ENCODE data around the gene G3BP2. TPM values are rescaled to one million over a fixed set of nuclear protein-coding genes. Genes with fewer than 3 reads are reported as not detected.

G3BP2 gene
- total and polyA plus RNA-seq, 2 of the 13 experiments (the other 11 are each of a cell fraction or from before 2014, with no cell fraction given): 51.7 to 179 TPM

DNA sequence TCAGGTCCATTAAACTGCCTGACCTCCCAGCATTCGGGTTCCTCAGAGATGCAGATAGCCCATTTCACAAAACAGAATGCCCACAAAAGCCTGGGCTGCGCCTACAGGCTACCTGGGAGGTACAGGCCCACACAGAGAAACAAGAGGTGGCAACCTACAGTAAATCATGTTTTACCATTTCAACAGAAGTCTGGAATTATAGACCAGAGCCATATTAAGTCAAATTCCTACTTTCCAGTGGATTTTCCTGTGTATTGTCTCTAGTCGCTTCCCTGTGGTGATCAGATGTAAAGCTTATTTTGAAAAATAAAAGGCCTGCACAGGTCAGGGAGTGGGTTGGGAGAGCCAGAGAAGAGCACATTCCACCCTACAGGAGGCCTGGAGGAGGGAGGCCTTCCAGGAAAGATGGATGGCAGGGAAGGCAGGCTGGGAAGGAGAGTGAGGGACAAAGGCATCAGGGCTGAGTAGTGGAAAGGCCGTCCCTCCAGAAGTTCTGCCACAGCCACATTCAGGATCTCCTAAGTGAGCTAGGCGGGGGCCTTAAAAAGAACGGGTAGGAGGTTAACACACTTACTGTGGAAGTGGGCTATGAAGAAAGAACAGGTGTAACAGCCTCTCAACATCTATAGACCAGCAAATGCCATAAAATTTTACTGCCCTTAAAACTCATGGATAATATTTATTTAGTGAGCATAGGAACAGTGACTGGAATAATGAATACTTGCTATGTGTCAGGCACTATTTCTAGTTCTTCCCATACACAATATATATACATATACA is 32.2 kb upstream of the G3BP2 start:
- FAIRE-seq: no peak
- Histone ChIP-seq H3K36me3 (replicated peaks in 1 of 2; ENCODE audit: control insufficient read depth in 1 of 2, insufficient read depth in 2 of 2, low read length in 2 of 2) (no peaks in the 10 kb centered on the region), H3K9me3 (ENCODE audit: low read length) (no peaks in the 10 kb centered on the region), H3K79me2 (ENCODE audit: insufficient read depth, low read length) (no peaks in the 10 kb centered on the region), H3K27me3 (ENCODE audit: control insufficient read depth in 1 of 2, insufficient read depth in 2 of 2, low read length in 2 of 2) (no peaks in the 10 kb centered on the region), H3K4me2 (ENCODE audit: low read depth, low read length) (no peak overlapping the region), H3K4me3 (replicated peaks in 1 of 3; ENCODE audit: insufficient read depth in 1 of 3, low read depth in 2 of 3, low read length in 3 of 3) (no peak overlapping the region), H3K9ac (ENCODE audit: insufficient read depth, low read depth, low read length) (no peak overlapping the region), H3K4me1 (ENCODE audit: insufficient read depth, low read length) (peaks cover 35% of the 10 kb centered on the region), H2AFZ (ENCODE audit: low read length) (no peak overlapping the region), H3K27ac (ENCODE audit: extremely low read length, insufficient read depth, low read length) (no peak overlapping the region), H4K20me1 (ENCODE audit: insufficient read depth, low read length) (no peaks in the 10 kb centered on the region)
- POLR2A ChIA-PET: interaction anchor here (1.5 kb wide), 1 partner anchor 11 kb away, joined by 3 read pairs; no protein-coding TSS in a partner anchor
- TF ChIP-seq, protein P1, sequence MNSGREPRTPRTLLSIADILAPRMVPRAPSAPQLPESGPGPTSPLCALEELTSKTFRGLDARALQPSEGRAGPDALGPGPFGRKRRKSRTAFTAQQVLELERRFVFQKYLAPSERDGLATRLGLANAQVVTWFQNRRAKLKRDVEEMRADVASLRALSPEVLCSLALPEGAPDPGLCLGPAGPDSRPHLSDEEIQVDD (CRISPR knock-in tag; IDR thresholded peaks at IDR 0.05; ENCODE audit: borderline replicate concordance): no peak
- peak; percentile 61 for TF ChIP-seq TEAD3 (CRISPR knock-in tag; optimal IDR thresholded peaks at IDR 0.05; ENCODE audit: borderline replicate concordance)
- in situ Hi-C loops (cut with HindIII; ENCODE audit: extremely low pct_ligation_motif_present, low pct_unique_long_range_greater_than_20kb) (loop anchor here (10.0 kb wide), 1 partner anchor 51 kb away; no protein-coding TSS in a partner anchor), intact Hi-C loops (cut with micrococcal nuclease; ENCODE audit: unreplicated experiment) (no loop called here)
- 97% methylated on average over 6 of the region's 6 CpGs for WGBS (ENCODE audit: low lambda C conversion rate)
- BruUV-seq (replicated peaks): no TSS peak
- DNase-seq (ENCODE audit: low spot score): no peak
- 0 out of 3 replicates have a peak, but pooled peaks have one; percentile 8 for ATAC-seq
- CTCF ChIA-PET (ENCODE audit: low intra/inter-chr PET ratio, low total read pairs): no interaction called here

DNA sequence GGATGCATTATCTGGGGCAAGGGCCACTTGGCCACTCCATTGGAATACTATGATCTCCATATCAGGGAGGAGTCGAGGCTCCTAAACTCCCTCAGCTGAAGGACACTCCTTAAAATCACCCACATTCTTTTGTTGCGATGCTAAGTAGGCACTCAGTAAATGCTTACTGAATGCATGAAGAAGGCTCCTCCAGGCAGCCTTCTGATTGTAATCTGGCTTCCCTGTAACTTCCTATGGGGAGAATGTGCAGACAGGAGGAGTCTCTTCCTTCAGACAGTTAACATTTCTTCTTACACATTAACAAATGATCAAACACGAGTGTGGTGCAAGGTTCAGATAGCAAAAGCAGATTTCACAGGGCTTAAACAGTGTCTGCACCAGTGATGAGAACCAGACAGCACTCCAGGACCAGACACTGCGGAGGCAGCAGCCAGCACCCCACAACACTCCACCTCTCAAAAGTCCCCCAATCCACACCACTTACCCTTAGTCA is 29.8 kb upstream of the G3BP2 start:
- H3K27ac ChIP-seq (ENCODE audit: extremely low read length, insufficient read depth, low read length): peak overlapping the region; percentile 62
- H3K79me2 ChIP-seq (ENCODE audit: insufficient read depth, low read length): no peaks in the 10 kb centered on the region
- ATAC-seq (peak; percentile 98), FAIRE-seq (peak; percentile 88), DNase-seq (ENCODE audit: low spot score) (peak; percentile 83)
- H3K4me2 ChIP-seq (ENCODE audit: low read depth, low read length): peak overlapping the region; percentile 89
- no peaks in the 10 kb centered on the region for H4K20me1 ChIP-seq (ENCODE audit: insufficient read depth, low read length)
- ChIA-PET POLR2A (interaction anchor here (1.0 to 4.4 kb wide), 2 partner anchors 20 to 29 kb away, joined by 3 to 23 read pairs; partner anchors contain the start of genes G3BP2 and USO1), CTCF (ENCODE audit: low intra/inter-chr PET ratio, low total read pairs) (no interaction called here)
- 0% methylated on average over 4 of the region's 4 CpGs for WGBS (ENCODE audit: low lambda C conversion rate)
- no peaks in the 10 kb centered on the region for H3K27me3 ChIP-seq (ENCODE audit: control insufficient read depth in 1 of 2, insufficient read depth in 2 of 2, low read length in 2 of 2)
- in situ Hi-C loops (cut with HindIII; ENCODE audit: extremely low pct_ligation_motif_present, low pct_unique_long_range_greater_than_20kb): loop anchor here (10.0 kb wide), 1 partner anchor 48 kb away; no protein-coding TSS in a partner anchor
- H3K9me3 ChIP-seq (ENCODE audit: low read length): no peaks in the 10 kb centered on the region
- no peak overlapping the region for H2AFZ ChIP-seq (ENCODE audit: low read length)
- H3K9ac ChIP-seq (ENCODE audit: insufficient read depth, low read depth, low read length): peak overlapping the region; percentile 57
- H3K4me1 ChIP-seq (ENCODE audit: insufficient read depth, low read length): peaks cover 31% of the 10 kb centered on the region
- no TSS peak for BruUV-seq (replicated peaks)
- intact Hi-C loops (cut with micrococcal nuclease; ENCODE audit: unreplicated experiment): loop anchor here (1.0 kb wide), 2 partner anchors 21 to 30 kb away; partner anchors contain the start of genes G3BP2 and USO1
- H3K36me3 ChIP-seq (replicated peaks in 1 of 2; ENCODE audit: control insufficient read depth in 1 of 2, insufficient read depth in 2 of 2, low read length in 2 of 2): no peaks in the 10 kb centered on the region
- H3K4me3 ChIP-seq (replicated peaks in 1 of 3; ENCODE audit: insufficient read depth in 1 of 3, low read depth in 2 of 3, low read length in 3 of 3): peak overlapping the region; percentile 13 to 53 (median 48)
- TF ChIP-seq ZNF124 (CRISPR knock-in tag; IDR thresholded peaks at IDR 0.05) (peak; percentile 53; the same call in 1 of the 2 replicates), NFIC (IDR thresholded peaks at IDR 0.05; ENCODE audit: low read length) (no peak), ZSCAN21 (CRISPR knock-in tag; IDR thresholded peaks at IDR 0.05; ENCODE audit: borderline replicate concordance) (0 out of 2 replicates have a peak, but pooled peaks have one; percentile 30), YEATS4 (CRISPR knock-in tag; IDR thresholded peaks at IDR 0.05; ENCODE audit: borderline replicate concordance) (peak; percentile 59; the same call in 1 of the 2 replicates), NCOA2 (CRISPR knock-in tag; IDR thresholded peaks at IDR 0.05) (peak; percentile 37; the same call in 1 of the 2 replicates)
- TF ChIP-seq, protein P2, sequence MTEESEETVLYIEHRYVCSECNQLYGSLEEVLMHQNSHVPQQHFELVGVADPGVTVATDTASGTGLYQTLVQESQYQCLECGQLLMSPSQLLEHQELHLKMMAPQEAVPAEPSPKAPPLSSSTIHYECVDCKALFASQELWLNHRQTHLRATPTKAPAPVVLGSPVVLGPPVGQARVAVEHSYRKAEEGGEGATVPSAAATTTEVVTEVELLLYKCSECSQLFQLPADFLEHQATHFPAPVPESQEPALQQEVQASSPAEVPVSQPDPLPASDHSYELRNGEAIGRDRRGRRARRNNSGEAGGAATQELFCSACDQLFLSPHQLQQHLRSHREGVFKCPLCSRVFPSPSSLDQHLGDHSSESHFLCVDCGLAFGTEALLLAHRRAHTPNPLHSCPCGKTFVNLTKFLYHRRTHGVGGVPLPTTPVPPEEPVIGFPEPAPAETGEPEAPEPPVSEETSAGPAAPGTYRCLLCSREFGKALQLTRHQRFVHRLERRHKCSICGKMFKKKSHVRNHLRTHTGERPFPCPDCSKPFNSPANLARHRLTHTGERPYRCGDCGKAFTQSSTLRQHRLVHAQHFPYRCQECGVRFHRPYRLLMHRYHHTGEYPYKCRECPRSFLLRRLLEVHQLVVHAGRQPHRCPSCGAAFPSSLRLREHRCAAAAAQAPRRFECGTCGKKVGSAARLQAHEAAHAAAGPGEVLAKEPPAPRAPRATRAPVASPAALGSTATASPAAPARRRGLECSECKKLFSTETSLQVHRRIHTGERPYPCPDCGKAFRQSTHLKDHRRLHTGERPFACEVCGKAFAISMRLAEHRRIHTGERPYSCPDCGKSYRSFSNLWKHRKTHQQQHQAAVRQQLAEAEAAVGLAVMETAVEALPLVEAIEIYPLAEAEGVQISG (CRISPR knock-in tag; IDR thresholded peaks at IDR 0.05): peak; percentile 35; the same call in 1 of the 2 replicates

Measured in HepG2 (cell line).